OCI-LY3 (cell line): ENCODE data around the gene LILRB4.
"Not testable (repeated sequence)": the region's sequence is repeated elsewhere in the genome, so short reads cannot be mapped to it uniquely, and the experiment has no call there.

Source experiments
- H2AFZ ChIP-seq: fragments of 200-600, 300-600 bp; shearing (Covaris generic); 2 replicates; pipeline ENCODE4 v1.6.0; 2014; ENCODE audit warnings: antibody characterized with exemption, low read depth, low read length
- H3K27ac ChIP-seq: fragments of 200-600, 300-600 bp; sonication (generic); 2 replicates; pipeline ENCODE4 v1.5.1; 2014; ENCODE audit warnings: mild to moderate bottlenecking, low read length, moderate library complexity, mixed read lengths
- H3K27me3 ChIP-seq: fragments of 200-600, 300-600 bp; sonication (generic); 2 replicates; pipeline ENCODE4 v1.6.1; 2014; ENCODE audit warnings: low read depth, low read length, mixed read lengths
- H3K36me3 ChIP-seq: fragments of 200-600, 300-600 bp; sonication (generic); replicated peaks from 2 replicates; pipeline ENCODE3; 2014; ENCODE audit warnings: low read depth, low read length, mixed read lengths
- H3K4me1 ChIP-seq: fragments of 300-600, 200-600 bp; sonication (generic); 2 replicates; pipeline ENCODE4 v1.6.1; 2014; ENCODE audit warnings: low read length, mixed read lengths
- H3K4me2 ChIP-seq: fragments of 200-600, 300-600 bp; sonication (generic); 2 replicates; pipeline ENCODE4 v1.6.1; 2014; ENCODE audit warnings: low read length, mixed read lengths
- H3K4me3 ChIP-seq: fragments of 300-600, 200-600 bp; sonication (generic); 2 replicates; pipeline ENCODE4 v1.5.1; 2014; ENCODE audit warnings: antibody characterized with exemption, mild to moderate bottlenecking, low read length, moderate library complexity
- H3K79me2 ChIP-seq: fragments of 300-600, 200-600 bp; shearing (Covaris generic); 2 replicates; pipeline ENCODE4 v1.6.1; 2014; ENCODE audit warnings: mild to moderate bottlenecking, low read length, mixed read lengths
- H3K9ac ChIP-seq: fragments of 300-600, 200-600 bp; shearing (Covaris generic); 2 replicates; pipeline ENCODE4 v1.6.0; 2014; ENCODE audit warnings: mild to moderate bottlenecking, low read length, moderate library complexity
- H3K9me3 ChIP-seq: fragments of 200-600, 300-600 bp; shearing (Covaris generic); 2 replicates; pipeline ENCODE4 v1.6.1; 2014; ENCODE audit warnings: low read length, mixed read lengths; ENCODE audit not compliant: insufficient read depth
- H4K20me1 ChIP-seq: fragments of 200-600, 300-600 bp; sonication (generic); 2 replicates; pipeline ENCODE4 v1.6.1; 2016; ENCODE audit warnings: low read length, mixed read lengths; ENCODE audit not compliant: insufficient read depth
- EZH2phosphoT487 ChIP-seq: fragments of 200-600 bp; shearing (Covaris generic); IDR thresholded peaks from 2 replicates; pipeline ENCODE4 v1.6.1; 2018; ENCODE audit warnings: antibody characterized with exemption, mixed run types, low read depth
- TF ChIP-seq, protein P1 (sequence below): fragments of 200-600, 300-600 bp; sonication (generic); IDR thresholded peaks from 2 replicates; pipeline ENCODE4 v1.5.1; 2014; ENCODE audit warnings: antibody characterized with exemption, low read length, low read depth

LILRB4 gene

DNA sequence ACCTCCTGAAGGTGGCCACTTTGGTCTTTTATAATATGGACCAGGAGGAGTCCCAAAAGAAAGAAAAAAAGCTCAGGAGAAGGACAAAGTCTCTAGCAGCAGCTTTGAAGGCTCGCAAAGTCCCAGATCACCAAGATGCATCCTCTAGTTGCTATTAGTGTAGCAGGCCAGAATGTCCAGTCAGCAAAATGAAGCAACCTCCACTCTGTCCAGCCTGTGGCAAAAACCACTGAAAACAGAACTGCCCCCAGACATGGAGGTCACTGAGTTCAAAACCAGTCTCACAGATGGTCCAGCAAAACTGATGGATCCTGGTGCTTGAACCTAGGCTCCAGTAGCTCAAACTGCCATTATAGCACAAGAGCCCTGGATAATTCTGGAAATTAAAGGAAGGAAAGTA is 10.4 kb downstream of the LILRB4 start:
- peaks cover 22% of the 10 kb centered on the region for H3K27me3 ChIP-seq
- no peaks in the 10 kb centered on the region for H4K20me1 ChIP-seq
- no peaks in the 10 kb centered on the region for H3K79me2 ChIP-seq
- H3K4me3 ChIP-seq: no peak overlapping the region
- TF ChIP-seq, protein P1, sequence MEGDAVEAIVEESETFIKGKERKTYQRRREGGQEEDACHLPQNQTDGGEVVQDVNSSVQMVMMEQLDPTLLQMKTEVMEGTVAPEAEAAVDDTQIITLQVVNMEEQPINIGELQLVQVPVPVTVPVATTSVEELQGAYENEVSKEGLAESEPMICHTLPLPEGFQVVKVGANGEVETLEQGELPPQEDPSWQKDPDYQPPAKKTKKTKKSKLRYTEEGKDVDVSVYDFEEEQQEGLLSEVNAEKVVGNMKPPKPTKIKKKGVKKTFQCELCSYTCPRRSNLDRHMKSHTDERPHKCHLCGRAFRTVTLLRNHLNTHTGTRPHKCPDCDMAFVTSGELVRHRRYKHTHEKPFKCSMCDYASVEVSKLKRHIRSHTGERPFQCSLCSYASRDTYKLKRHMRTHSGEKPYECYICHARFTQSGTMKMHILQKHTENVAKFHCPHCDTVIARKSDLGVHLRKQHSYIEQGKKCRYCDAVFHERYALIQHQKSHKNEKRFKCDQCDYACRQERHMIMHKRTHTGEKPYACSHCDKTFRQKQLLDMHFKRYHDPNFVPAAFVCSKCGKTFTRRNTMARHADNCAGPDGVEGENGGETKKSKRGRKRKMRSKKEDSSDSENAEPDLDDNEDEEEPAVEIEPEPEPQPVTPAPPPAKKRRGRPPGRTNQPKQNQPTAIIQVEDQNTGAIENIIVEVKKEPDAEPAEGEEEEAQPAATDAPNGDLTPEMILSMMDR: no peak
- no peak for TF ChIP-seq EZH2phosphoT487
- peaks cover 8% of the 10 kb centered on the region for H3K36me3 ChIP-seq
- no peak overlapping the region for H3K9ac ChIP-seq
- H3K4me1 ChIP-seq: no peaks in the 10 kb centered on the region
- H3K4me2 ChIP-seq: no peak overlapping the region
- H3K27ac ChIP-seq: no peak overlapping the region
- H3K9me3 ChIP-seq: no peaks in the 10 kb centered on the region
- no peak overlapping the region for H2AFZ ChIP-seq

DNA sequence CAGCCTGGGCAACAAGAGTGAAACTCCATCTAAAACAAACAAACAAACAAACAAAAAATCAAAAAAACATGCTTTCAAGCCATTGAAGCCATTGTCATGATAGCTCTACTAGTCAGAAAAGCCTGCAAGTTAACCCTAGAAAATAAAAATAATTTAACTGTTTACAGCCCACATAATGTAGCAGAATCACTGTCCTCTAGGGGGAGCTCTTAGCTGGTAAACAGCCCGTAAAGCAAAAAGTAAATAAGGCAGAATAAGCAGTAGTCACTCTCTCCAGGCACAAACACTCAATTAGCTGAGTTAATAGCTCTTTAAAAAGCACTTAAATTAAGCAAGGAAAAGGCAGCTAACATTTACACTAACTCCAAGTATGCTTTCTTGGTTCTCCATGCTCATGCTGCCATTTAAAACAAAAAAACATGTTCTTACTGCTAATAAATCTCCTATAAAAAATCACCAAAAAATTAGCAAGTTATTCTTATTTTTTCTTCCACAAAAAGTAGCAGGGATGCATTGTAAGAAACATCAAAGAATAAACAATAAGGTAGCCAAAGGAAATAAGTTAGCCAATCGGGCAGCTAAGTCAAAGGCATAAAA is 11.3 kb downstream of the LILRB4 start:
- Histone ChIP-seq H3K27ac (no peak overlapping the region), H3K79me2 (no peaks in the 10 kb centered on the region), H3K36me3 (no peaks in the 10 kb centered on the region), H3K4me1 (no peaks in the 10 kb centered on the region), H2AFZ (no peak overlapping the region), H3K27me3 (peaks cover 22% of the 10 kb centered on the region), H3K4me2 (no peak overlapping the region), H4K20me1 (no peaks in the 10 kb centered on the region), H3K9me3 (no peaks in the 10 kb centered on the region), H3K9ac (no peak overlapping the region), H3K4me3 (no peak overlapping the region)
- TF ChIP-seq, protein P1: peak; percentile 86
- no peak for TF ChIP-seq EZH2phosphoT487

- not testable (repeated sequence) for H3K9me3 ChIP-seq, H3K79me2 ChIP-seq, H3K9ac ChIP-seq, H3K36me3 ChIP-seq, H3K4me1 ChIP-seq, H3K27ac ChIP-seq, H4K20me1 ChIP-seq, H3K4me2 ChIP-seq, H2AFZ ChIP-seq, H3K4me3 ChIP-seq
- TF ChIP-seq, protein P1: peak; percentile 89
- H3K27me3 ChIP-seq: peaks cover 14% of the 10 kb centered on the region
These were observed 13.5 kb downstream of the LILRB4 start for GRCh38 chr19:54676210-54676834.

- peaks cover 11% of the 10 kb centered on the region; the same call in 1 of the 2 replicates for H3K27me3 ChIP-seq
- no peak overlapping the region for H3K9ac ChIP-seq
- no peak overlapping the region for H3K27ac ChIP-seq
- peaks cover 15% of the 10 kb centered on the region for H3K4me1 ChIP-seq
- no peak overlapping the region for H3K4me3 ChIP-seq
- TF ChIP-seq, protein P1: no peak
- no peak for TF ChIP-seq EZH2phosphoT487
- no peaks in the 10 kb centered on the region for H3K79me2 ChIP-seq
- H3K4me2 ChIP-seq: no peak overlapping the region
- no peaks in the 10 kb centered on the region for H3K9me3 ChIP-seq
- no peaks in the 10 kb centered on the region for H4K20me1 ChIP-seq
- H3K36me3 ChIP-seq: no peaks in the 10 kb centered on the region
- H2AFZ ChIP-seq: no peak overlapping the region
These were observed 14.4 kb downstream of the LILRB4 start for GRCh38 chr19:54677217-54677616.

DNA sequence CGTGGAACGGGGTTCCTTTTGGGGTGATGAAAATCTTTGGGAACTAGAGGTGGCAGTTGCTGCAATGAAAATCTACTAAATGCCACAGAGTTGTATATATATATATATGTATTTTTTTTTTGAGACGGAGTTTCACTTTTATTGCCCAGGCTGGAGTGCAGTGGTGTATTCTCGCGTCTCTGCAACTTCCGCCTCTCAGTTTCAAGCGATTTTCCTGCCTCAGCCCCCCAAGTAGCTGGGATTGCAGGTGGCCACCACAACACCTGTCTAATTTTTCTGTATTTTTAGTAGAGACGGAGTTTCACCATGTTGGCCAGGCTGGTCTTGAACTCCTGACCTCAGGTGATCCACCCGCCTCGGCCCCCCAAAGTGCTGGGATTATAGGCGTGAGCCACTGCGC is 18.8 kb downstream of the LILRB4 start:
- not testable (repeated sequence) for H3K9me3 ChIP-seq, H3K27ac ChIP-seq, H3K9ac ChIP-seq, H4K20me1 ChIP-seq, H3K36me3 ChIP-seq, H2AFZ ChIP-seq, H3K79me2 ChIP-seq
- H3K27me3 ChIP-seq: peaks cover 11% of the 10 kb centered on the region; the same call in 1 of the 2 replicates
- peak overlapping the region; percentile 68 for H3K4me2 ChIP-seq
- peaks cover 25% of the 10 kb centered on the region for H3K4me1 ChIP-seq
- H3K4me3 ChIP-seq: peak overlapping the region; percentile 24
